NCI-H2081 (cell line): Measurements from ENCODE around the gene TTLL11.
"Not testable (repeated sequence)": the region's sequence is repeated elsewhere in the genome, so short reads cannot be mapped to it uniquely, and the experiment has no call there.

ENCODE experiments used
- DNase-seq, 2 experiments: peaks; one replicate each; lab custom pipeline; 2025; lab: John Stamatoyannopoulos, UW

Gene TTLL11

DNA sequence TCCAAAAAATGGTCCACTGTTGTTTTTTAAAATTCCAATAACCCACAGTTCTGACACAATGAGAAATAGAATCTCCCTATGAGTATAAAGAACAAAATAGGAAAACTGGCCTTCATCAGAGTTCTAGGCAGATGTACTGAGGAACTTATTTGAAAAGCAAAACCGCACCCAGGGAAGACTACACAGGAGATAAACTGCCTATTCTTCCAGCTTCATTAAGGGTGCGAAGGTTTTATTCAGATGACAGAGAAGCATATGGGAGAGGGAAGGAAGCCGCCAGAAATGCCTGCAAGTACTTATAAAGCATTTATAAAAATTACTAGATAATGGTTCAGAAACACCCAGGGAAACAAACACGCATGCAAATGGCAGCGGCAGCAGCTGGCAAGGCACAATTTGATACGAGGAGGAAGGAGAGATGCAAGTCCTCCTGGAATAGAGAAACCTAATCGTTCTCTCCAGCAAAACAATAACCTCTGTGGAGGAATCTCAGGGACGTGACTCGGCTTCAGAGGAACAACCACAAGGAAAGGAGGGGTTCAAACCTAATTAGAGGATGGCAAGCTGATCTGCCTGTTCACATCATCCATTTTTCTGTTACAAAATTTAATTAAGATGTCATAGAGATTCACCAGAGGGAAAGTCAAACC lies 9.0 kb downstream of the TTLL11 start:
- DNase-seq, result no peak

GRCh38 chr9:122080986-122081385 lies 12.1 kb downstream of the TTLL11 start:
- DNase-seq, result no peak

DNA sequence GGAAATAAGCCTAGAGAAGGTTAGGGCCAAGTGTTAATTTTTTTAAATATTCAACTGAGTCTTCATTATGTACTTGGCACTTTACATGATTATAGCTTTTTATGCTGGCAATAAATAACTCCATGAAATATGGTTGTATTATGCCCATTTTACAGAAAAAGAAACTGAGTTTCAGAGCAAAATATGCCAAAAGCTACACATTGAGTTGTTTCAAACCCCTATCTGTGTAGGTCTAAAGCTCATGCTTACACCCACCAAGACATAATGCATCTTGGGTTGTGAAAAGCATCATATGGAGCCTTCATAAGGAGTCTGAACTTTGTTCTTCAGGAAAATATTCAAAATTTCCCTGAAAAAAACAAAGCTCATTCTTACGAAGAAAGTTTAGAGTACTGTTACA lies 14.6 kb downstream of the TTLL11 start:
- DNase-seq, result no peak

GRCh38 chr9:122076773-122077172 lies 16.3 kb downstream of the TTLL11 start:
- no peak for DNase-seq

- no peak for DNase-seq
These were observed 17.0 kb downstream of the TTLL11 start for GRCh38 chr9:122076117-122076516.

GRCh38 chr9:122075135-122076030 lies 17.7 kb downstream of the TTLL11 start:
- no peak for DNase-seq

GRCh38 chr9:122071715-122072114 lies 21.4 kb downstream of the TTLL11 start:
- DNase-seq, result no peak

DNA sequence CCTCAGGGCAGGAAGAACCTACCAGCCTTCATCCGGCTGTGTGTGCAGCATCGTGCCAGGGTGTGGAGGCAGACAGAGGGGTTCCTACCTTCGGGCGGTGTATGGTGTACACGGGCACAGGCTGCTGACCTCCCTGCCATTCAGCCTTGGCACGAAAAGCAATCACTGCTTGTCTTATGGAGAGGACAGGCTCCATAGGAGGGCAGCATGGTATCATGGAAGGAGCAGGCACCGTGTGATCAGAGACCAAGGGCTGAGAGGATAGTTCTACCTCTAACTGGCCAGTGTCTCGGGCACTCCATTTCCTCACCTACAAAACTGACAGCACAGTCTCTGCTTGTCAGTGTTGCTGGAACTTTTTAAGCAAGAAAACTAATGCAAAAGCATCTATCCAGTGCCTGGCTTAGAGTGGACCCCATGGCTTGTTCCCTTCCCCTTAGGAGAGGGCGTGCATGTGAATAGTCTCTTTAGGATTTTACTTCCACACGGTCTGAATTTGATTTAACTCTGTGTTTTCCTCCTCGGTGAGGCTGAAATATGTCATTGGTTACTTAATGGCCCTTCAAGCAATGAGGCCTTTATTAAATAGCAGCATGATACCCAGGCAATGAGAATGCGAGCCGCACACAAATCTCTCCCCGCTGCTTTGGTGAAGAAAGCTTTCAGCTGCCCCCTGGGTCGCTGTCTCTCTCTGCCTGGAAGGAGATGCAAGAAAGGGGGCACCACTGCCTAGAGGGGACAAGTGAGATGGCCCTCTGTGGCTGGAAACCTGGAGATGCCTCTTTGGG lies 22.2 kb downstream of the TTLL11 start:
- no peak for DNase-seq

GRCh38 chr9:122066680-122067079 lies 26.4 kb downstream of the TTLL11 start:
- DNase-seq, result not testable (repeated sequence)

DNA sequence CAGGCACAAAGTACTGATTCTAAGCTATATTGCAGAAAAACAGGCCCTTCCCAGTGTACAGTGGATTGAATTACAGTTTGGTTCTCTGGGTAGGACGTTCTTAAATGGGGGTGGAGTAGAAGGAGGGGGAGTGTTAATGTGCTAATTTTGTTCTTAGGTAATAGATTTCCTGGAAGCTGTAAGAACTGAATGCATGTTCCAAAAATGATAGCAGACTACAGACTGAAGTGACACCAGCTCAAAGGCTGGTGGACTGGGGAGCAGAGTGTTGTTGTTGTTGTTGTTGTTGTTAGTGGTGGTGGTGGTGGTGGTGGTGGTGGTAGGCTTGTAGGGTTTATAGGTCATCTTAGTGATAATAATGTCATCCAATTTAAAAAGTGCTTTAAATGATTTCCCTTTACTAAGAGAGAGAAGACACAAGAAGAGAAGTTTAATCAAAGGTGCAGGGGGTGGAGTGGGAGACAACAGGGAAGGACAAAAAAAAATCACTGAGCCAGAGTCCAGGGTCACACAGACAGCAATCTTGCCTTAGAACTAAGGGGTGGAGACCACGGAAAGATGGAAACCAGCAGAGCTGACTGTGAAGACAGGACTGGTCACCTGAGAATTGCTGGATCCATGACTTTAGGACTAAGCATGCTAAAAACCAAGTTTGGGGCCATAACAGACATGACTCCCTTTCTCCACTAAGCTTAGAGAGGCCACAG lies 27.0 kb downstream of the TTLL11 start:
- DNase-seq, result no peak

DNA sequence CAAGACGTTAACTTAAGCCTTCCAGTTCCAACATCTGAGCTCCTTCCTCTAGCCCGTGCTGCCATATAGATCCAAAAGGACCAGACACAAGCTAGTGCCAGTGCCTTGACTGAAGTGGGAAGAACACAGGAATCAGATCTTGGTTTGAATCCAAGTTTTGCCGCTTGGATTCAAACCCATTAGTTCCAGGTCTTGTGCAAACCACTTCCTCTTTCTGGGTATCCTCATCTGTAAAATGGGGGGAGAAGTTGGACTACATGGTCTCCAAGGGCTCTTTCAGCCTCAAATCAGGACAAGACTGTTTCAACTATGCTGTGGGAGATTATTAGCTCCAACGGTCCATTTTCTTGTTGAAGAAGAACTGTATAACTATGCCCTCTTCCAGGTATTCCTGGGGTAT lies 32.6 kb downstream of the TTLL11 start:
- no peak for DNase-seq

- no peak for DNase-seq
These were observed 33.2 kb downstream of the TTLL11 start for GRCh38 chr9:122059955-122060324.

DNA sequence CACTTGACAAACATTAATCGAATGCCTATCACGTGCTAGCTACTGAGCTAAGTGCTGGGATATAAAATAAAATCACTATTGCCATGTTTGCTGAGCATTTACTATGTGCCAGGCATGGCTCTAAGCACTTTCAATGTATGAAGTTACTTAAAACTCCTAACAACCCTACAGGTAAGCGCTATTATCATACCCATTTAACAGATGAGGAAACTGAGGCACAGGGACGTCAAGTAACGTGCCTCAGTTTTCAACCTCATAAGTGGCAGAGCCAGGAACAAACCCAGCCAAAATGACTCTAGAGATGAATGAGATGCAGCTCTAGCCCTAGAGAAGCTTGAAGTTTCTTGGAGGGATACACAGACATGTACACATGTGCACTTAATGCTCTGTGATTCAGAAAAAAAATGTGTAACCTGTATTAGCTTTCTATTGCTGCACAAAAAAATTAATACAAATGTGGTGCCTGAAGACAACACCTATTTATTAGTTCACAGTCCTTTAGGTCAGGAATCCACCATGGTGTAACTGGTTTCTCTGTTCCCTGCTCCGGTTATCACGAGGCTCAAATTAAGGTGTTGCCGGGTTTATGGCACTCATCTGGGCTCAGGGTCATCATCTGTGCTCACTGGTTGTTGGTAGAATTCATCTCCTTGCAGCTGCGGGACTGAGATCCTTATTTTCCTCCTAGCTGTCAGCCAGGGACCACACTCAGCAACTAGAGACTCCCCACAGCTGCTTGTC lies 33.7 kb downstream of the TTLL11 start:
- no peak for DNase-seq

GRCh38 chr9:122058709-122059108 lies 34.4 kb downstream of the TTLL11 start:
- DNase-seq, result no peak

GRCh38 chr9:122058051-122058450 lies 35.1 kb downstream of the TTLL11 start:
- no peak for DNase-seq

DNA sequence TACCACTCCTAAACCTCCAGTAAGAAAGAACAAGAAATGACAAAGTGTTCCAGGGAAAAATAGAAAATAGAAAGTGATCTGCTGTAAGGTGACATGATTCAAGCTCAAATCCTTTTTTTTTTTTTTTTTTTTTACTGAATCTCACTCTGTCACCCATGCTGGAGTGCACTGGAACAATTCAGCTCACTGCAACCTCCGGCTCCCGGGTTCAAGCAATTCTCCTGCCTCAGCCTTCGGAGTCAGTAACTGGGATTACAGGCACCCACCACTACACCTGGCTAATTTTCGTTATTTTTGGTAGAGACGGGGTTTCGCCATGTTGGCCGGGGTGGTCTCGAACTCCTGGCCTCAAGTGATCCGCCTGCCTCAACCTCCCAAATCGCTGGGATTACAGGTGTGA lies 35.9 kb downstream of the TTLL11 start:
- DNase-seq, result no peak

DNA sequence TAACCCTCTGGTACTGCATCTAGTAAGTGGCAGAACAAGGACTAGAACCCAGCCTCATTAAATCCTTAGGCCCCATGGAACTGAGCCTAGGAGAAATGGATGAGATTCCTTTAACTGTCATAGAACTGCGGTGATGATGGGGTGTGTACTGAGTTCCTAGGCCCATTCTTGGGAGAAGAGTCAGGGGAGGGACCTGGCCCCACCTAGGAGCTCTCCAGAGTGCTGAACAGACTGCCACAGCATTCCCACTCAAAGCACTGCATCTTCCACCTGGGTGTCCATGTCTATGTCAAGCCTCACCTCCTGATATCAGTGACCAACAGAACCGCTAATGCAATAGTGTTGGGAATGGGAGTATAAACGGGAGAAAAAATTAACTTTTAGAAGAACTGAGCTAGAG lies 36.6 kb downstream of the TTLL11 start:
- no peak for DNase-seq

- DNase-seq, result no peak
These were observed 37.4 kb downstream of the TTLL11 start for GRCh38 chr9:122055701-122056100.

DNA sequence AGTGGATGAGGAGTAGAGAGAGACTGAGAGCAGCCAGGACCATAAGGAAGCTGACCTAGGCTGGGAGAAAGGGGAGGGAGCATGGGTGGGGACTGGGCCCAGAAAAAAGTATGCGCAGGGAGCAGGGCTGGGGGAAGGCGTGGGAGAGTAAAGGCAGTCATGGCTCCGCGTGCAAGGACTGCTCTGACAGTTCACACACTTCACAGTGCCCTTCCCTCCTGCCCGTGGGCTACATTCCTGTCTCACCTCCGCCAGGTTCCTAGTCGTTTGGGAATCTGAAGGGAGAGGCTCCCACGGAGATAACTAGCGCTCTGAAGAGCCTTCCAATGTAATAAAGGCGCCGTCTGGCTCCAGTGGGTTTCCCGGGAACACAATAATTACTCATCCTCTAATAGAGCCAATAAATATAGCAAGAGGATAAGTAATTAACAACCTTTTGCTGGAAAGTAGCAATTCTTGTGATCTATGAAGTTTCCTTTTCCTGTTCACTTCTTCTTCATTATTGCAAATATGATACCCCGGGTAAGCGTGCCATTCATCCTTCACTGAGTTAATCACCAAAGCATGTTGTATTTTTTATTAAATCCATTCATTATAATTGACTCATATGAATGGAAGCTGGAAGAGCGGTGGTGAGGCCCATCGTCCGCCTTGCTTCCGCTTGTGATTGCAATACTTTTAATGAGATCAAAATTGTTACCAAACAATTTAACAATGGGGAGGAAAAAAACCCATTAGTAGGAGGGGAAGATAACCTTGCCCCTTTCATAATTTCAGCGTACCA lies 39.3 kb downstream of the TTLL11 start:
- DNase-seq, result no peak

- no peak for DNase-seq
These were observed 40.0 kb downstream of the TTLL11 start for GRCh38 chr9:122053064-122053463.
